HL-60/S4 treated with retinoic acid at 250 ng/mL for 4 days and 3 days (cell line): ENCODE measurements around the gene C22orf39.

Source experiments
- in situ Hi-C: fragments of 300-500 bp; cut with MboI; formaldehyde crosslinking; loops from 2 replicates; pipeline ENCODE4 v1.7.0; 2022; ENCODE audit warnings: low sequenced_read_pairs

The C22orf39 gene

DNA sequence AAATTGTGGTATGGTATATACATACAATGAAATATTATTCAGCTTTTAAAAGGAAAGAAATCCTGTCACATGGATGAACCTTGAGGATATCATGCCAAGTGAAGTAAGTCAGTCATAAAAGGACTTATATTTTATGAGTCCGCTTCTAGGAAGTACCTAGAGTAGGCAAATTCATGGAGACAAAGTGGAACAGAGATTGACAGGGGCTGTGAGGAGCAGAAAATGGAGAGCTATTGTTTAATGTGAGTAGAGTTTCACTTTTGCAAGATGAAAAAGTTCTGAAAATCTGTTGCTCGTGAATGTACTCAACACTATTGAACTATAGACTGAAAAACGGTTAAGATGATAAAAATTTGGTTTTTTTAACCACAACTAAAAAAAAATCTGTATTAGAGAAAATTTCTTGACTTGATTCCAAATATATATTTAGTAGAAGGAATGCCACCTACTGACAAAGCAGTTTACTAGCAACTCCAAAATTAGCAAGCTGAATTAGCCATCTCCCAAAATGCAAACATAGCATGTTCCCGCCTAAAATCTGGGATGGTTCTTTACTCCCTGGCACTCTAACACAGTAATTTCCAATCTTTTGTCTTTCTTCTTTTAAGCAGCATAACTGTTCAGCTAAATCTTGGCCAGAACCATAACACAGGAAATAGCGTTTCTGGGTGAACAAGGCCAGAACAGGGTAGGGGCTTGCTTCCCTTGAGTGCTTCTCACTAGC, 30.0 kb upstream of the C22orf39 start:
- in situ Hi-C loops = no loop called here

DNA sequence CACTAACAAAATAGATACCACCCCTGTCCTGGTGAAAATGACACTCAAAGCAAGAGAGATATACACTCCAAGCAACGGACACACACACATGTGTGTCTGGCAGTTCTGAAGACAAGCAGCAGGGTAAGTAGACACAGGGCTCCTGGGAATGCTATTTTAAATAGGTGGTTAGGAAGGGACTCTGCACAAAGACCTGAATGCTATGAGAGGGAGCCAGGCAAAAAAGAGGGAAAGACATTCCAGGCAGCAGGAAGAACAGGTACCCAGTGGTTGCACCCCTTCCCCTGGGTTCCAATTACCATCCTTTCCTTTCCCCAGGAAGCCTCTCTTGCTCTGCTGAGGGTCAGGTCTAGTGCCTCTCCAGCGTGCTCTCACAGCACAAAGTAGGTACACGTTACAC, 28.5 kb upstream of the C22orf39 start:
- in situ Hi-C loops = no loop called here

DNA sequence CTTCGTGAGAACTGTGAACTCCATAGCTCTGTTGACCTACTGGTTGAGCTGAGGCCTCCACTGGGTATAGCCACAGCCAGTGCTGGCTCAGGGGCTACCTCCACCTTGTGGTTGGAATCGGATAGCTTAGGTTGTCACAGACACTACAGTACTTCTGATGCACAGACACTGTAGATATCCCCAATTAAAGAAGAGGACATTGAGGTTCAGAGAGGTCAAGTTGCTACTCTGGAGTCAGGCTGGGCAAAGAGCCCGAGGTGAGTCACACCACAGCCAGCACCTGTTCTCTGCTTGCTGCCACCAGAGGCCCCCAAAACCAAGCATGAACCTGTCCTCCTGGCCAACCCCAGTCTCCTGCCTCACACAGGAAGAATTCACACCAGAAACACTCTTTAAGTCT, 26.1 kb upstream of the C22orf39 start:
- in situ Hi-C loops = no loop called here

DNA sequence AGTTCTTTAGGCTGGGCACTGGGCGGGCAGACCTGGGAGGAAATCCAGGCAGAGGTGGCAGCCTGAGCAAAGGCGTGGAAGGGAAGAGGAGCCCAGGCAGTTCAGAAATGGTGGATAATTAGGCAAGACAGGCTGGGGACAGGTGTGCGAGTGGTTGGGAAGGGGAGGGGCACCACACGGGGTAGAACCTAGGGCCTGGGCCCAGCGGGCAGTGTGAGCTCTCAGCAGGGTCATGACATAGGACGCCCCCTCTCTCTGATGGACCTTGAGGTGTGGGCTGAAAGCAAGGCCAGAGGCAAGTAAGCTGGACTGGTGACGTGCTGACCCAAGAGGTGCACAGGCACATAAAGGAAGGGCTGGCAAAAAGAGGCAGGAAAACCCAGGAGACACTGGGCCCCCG, 24.7 kb upstream of the C22orf39 start:
- in situ Hi-C loops = no loop called here

DNA sequence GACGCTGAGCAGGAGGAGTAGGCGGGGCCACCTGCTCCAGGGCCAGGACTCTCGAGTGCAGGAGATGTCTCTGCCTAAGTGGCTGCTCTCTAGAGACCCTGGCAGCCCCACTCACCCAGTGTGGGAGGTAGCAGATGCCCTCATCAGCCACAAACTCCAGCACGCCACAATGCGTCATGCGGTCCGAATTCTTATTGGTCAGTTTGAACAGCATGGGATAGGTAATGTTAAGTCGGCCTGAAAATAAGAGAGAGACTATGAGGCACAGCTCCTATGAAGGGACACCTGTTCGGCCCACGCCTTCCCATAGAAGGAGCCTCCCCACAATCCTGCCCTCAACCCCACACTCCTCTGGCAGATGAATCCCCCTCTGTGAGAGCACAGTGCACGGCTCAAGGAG, 24.1 kb upstream of the C22orf39 start:
- in situ Hi-C loops = no loop called here

DNA sequence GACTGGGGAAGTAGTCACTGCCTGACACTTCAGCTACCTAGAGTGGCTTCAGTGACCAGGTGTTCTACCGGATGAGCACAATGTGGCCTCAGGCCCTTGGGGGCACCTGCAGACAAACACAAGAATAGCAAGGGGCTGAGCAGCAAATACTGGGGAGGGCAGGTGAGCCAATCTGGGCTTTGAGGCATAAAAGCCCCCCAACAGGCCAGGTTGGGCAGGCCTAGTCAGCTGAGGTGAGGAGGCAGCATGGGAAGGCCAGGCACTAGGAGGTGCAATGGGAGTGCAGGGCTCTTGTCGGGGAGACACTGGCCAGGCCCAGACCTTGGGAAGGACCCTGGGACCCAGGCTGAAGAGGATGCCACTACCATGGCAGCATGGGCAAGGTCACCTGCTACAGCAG, 22.5 kb upstream of the C22orf39 start:
- in situ Hi-C loops = no loop called here

DNA sequence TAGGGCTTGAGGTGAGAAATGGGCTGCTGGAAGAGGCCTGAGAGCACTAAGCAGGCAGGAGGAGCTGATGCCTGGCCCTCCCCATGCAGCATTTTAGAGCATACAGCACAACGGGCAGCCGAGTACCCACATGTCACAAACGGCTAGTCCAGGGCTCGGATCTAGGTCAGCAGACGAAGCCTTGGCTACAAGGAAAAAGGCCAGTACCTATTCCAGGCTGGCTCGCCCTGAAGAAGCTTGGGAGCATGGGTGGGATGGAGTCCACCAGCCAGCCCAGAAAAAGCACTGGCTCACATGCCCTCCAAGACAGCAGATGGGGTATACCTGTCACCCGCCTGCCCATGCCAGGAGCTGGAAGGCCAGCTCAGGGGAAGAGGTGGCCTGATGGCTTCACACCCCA, 21.9 kb upstream of the C22orf39 start:
- in situ Hi-C loops = no loop called here

DNA sequence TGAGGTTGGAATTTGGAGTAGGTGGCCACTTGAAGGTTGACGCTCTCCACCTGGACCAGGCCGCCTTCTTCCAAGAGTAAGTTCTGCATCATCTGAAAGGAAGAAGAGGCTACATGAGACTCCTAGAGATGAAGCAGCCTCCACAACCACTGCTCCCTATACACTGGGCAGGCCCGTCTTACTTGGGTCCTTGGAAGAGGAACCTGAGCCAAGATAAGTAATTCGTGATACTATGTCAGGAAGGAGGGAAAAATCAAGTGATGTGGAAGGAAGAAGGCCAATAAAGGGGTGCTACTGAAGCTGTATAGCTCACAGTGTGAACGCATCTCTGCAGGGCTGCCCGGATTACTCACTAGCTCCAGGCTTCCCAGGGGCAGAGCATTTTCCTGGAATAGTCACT, 20.4 kb upstream of the C22orf39 start:
- in situ Hi-C loops = no loop called here

DNA sequence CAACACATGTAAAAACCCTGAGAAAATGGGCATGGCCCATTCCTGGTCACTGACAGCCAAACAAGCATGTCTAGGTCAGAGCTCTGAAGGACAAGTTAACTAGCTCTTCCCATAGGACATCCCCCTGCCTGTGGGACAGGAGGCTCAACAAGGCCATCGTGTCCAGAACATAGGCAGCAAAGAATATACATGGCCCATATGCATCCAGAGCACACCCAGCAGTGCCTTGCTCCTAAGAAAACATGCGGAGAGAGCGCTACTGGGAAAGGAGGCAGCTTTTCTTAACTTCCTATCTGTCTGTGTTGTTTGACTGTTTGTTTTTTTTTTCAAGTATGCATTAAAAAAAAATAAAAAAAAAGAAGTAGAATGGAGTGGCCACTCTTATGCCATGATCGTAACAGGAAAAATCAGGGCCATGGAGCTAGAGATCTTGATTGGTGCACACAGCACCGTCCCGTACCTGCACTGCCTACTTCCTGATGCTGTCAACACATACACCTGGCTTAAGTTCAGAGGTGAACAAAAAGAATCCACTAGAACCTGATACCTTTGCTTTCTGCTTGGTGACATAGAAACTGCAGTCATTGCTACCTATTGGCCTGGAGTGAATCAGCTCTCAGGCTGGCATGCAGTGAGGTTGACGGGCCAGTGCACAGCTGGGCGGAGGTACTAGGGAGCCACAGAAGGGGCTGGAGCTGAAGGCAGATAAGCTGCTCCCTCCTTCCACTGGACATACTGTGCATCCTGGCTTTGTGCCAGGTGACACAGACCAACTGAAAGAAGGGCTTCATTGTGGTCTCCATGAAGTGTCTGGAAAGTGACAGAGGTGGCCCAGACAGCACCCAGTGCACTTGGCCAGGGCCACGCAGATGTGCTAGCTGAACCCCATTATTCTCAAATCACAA, 19.6 kb upstream of the C22orf39 start:
- in situ Hi-C loops = no loop called here

DNA sequence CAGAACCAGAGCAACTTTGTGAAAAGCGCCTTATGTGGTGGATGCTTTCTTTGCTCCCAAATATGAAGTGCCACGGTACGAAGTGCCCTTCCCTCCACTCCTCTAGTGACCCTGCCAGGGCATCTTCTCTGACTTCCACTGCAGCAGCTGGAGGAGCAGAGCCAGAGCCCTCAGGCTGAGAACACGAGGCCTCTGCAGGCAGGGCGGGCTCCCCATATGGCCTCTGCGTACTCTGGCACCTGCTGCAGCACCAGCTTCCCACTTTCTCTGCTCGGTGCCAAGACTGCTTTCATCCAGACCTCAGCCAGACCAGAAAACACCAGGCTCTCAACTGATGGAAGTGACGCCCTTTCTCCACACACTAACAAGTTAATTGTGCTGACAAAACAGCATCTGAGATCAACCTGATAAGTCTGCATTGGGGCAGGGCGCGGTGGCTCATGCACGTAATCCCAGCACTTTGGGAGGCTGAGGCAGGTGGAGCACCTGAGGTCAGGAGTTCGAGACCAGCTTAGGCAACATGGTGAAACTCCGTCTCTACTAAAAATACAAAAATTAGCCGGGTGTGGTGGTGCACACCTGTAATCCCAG, 18.7 kb upstream of the C22orf39 start:
- in situ Hi-C loops = no loop called here

DNA sequence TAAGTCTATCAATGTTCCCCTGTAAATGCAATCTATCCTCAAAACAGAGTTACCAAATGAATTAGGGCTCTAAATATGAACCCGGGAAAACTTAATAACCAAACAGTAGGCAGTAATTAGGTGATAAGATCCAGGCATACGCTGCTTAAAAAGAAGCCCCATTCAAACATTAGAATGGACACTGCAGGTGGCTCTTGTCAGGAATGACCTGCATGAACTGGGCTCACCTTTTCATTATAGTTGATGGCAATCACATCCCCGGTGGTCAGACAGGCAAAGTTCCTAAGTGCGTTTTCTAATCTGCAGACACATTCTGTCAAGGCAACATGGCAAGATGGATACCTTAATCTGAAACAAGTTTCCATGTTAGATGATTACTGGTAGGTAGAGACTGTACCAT, 17.5 kb upstream of the C22orf39 start:
- in situ Hi-C loops = no loop called here

DNA sequence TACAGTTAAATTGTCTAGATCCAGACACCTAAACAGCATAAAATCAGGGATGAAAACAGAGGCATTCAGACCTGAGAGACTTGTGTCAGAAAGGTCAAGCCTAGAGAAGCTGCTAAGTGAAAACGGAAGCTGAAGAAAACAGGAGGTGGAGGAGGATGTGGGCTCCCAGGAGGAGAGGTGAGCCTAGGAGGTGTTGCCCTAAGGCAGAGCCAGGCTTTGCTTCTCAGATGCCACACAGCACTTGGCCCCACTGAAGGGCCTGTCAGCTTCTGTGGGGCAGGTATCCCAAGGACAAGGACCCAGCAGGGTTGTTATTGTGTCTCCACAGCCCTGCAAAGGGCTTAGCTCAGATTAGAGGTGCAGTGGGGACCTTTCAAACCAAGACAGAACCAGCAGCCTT, 17.0 kb upstream of the C22orf39 start:
- in situ Hi-C loops = no loop called here

DNA sequence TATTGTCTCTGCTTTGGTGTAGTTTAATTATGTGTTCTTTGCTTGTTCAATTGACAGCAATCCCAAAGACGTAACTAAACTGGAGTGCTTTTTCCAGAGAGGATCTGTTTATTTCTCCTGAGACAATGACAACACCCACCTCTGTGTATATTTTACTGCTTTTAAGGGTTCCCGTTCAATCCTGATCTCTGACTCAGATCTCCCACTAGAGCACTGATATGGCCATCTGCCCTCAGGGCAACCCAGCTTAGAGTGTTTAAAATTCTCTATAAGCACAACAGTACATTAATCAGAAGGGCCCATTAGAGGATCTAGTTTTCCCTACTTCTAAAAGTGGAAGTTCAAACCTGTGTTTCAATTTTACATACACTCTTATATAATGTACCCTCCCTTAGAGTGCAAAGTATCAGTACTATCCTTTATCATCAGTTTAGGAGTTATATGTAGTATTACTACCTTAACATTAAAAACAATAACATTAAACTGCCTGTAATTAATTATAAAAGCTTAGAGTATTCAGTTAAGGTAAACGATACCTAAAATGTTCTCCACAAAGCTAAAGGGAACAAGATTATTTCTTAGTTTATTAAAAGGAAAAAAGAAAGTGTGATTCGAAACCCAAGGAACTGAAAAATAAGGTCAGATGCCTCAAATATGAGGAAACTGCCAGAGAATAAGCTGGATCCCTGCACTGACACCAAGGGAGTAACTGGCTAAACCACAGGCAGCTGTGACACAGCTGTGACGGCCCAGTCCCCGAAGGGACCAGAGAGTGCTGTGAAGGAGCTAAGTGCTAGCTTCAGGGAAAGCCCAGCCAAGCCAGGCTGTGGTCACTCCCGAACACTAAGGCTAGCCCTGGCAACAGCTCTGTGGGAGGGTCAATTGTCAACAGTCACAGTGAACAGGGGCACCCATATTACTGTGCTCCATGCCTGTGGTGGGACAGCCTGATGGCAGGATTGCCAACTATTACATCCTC, 16.3 kb upstream of the C22orf39 start:
- in situ Hi-C loops = no loop called here

DNA sequence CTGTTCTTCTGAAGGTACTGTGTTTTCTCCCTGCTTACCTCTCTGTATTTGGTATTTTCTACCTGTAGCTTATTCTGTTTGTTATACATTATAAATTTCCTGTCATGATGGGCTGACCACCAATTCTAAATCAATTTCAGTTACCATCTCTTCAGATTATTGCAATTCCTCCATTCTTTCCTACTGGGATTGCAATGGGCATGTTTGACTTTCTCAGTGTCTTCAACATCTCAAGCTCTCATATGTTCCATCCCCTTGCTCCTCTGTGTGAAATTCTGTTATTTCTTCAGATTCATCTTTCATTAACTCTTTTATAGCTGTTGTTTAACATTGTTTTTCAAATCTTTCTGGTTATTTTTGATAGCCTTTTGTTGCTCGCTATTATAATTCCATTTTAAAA, 15.5 kb upstream of the C22orf39 start:
- in situ Hi-C loops = no loop called here

DNA sequence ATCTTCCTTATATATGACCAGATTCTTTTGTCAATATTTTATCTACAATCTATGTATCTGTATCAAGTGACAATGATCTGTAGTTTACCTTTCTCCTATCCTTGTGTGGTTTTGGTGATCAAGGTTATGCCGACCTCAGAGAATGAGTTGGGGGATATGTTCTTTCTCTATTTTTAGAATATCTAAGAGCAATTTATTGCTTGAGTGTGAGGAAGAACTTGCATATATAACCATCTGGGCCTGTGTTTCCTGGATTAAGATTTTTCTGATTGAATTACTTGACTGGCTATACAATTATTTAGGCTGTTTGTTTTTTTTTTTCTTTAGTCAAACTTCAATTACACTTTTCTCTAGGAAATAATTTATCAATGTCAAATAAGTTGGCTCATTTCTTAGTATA, 14.0 kb upstream of the C22orf39 start:
- in situ Hi-C loops = no loop called here

DNA sequence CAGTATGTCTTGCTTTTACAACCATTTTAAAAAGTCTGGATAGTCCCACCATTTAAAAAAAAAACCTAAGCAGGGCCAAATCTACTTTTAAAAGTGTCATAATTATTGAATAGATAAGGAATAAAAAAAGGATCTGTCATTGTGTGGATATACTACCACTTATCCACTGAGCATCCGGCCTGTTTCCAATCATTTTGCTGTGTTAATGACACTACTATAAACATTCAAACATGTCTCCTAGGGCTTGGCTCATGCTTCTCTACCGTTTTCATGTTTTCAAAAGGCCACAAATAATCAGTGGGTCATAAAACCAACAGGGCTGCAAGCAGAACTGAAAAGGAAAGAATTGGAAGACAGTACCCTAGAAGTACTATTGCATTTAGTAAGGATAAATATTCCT, 12.5 kb upstream of the C22orf39 start:
- in situ Hi-C loops = no loop called here

DNA sequence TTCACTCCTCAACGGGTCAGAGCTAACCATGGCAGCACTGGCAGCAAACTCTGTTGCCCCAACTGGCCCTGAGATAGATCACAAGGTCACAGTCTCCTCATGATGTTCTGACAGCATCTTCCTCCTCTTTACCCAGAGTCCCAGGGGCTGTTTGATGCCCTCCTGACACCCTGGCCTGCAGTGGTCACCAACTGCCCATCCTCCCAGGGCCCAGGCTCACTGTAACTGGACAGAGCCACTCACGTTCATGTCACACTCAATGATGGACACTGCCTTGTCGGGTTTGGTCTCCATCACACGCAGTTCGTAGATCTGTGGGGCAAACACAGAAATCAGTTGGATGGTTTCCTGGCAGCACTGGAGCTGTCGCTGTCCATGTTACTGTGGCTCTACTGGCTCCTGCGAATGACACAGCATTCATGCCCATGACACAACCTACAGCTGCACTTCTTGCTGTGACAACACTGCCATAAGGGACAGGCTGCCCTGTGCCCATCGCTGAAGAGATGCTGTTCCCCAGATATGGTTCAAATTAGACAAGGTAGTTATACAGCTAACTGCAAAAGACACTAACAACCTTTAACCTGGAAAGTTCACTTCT, 10.4 kb upstream of the C22orf39 start:
- in situ Hi-C loops = no loop called here

DNA sequence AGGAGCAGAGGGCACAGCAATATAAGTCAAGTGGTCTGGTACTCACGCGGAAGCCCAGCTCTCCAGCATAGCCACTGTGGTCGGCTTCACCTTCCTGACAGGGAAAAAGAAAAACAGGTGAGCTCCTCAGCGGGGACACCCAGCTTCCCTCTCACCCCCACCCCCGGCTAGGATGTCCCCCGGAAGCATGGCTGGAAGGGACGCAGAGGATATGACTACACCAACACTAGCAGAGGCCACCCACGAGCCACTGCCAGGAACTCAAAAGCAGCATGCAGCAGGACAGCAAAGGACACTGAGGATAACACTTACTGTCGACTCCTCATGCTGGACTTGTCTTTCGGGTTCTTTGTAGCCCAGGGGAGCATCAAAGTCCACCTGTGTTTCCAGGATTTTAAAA, 9.0 kb upstream of the C22orf39 start:
- in situ Hi-C loops = no loop called here

DNA sequence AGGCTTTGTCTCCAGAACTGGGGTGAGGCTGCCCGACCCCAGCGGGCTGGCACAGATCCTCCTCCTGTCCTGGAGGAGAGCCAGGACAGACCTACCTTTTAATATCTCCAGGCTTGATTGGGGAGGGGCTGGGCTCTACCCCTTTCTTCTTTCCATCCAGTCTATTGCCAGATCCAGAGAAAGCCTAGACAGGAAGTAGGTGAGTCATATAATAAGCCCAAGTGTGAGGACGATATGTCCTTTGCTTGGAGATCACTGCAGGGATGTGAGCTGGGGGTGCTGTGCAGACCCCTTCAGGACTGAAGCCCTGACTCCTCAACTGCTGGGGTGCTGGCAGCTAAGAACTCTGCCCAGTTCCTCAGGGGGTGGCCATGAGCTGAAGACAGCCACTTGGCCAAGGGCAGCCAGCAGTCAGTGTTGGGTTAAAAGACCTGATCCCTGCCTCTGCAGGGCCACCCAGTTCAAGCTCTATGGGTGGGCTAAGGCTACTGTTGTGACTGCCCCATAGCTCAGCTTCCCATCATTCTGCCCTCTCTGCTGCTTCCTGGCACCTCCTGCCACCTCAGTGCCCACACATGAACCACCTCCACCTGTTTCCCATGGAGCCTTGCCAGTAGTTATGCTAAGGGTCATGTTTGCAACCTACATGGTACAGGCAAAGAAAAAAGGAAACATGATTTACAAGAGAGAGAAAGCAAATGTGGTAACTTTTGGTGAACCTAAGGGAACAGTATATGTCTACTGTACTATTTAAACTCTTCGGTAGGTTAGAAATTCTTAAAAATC, 8.3 kb upstream of the C22orf39 start:
- in situ Hi-C loops = no loop called here

DNA sequence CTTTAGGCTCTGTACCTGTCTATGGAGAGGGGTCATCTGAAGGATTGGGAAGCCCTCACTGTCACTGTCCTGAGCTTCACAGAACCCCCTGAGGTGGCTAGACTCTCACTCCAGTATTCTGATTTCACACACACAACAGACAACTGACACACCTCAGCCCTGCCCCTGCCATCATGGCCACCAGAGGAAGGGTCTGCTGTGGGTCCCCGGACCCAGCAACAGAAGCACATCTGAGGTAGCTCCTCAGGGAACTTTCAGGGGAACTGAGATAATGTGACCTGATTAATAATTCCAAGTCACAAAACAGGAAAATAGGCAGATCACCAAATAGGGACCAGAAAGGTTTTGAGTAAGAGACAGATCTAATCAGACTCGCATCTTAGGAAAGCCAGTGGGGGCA, 7.5 kb upstream of the C22orf39 start:
- in situ Hi-C loops = no loop called here
